ENCODE measurements around the gene TECPR1.

TECPR1 gene

DNA sequence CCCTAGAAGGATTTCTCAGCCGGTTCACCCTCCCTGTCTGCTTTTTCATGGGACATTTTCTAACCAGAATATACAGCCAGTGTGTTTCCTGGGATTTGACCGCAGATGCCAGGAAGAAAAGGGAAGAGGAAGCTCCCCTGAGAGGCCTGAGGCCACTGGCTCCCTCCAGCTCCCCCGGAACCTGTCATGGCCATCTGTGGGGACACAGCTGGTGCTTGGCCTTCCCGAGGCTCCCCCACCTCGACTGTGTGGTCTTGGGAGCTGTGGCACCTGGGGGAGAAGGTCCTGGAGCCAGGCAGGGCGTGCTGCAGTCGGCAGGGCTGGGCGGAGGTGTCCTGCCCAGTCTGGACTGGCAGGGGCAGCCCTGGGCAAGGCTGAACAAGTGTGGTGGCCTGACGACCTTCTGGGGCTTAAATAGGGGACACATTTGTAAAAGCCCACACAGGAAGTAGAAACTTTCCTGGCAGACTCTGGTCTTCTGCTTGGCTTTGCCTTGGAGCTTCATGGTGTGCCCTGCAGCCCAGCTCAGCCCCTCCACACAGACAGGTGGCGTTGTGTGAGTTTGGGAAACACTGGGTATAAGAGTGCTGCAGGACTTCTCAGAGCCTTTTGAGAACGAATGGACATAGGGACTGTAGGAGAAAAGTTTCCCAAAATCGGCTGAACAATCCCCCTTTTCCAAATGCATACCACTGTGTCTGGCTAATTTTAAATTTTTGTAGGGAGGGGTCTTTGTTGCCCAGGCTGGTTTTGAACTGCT is 36.2 kb upstream of the TECPR1 start:
- no peak overlapping the region for H3K4me3 ChIP-seq (ENCODE audit: low read depth, low read length)
- TF ChIP-seq, protein P1, sequence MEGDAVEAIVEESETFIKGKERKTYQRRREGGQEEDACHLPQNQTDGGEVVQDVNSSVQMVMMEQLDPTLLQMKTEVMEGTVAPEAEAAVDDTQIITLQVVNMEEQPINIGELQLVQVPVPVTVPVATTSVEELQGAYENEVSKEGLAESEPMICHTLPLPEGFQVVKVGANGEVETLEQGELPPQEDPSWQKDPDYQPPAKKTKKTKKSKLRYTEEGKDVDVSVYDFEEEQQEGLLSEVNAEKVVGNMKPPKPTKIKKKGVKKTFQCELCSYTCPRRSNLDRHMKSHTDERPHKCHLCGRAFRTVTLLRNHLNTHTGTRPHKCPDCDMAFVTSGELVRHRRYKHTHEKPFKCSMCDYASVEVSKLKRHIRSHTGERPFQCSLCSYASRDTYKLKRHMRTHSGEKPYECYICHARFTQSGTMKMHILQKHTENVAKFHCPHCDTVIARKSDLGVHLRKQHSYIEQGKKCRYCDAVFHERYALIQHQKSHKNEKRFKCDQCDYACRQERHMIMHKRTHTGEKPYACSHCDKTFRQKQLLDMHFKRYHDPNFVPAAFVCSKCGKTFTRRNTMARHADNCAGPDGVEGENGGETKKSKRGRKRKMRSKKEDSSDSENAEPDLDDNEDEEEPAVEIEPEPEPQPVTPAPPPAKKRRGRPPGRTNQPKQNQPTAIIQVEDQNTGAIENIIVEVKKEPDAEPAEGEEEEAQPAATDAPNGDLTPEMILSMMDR (IDR thresholded peaks at IDR 0.05; ENCODE audit: insufficient read depth, low read depth, low read length, missing control alignments): no peak
- no peak for DNase-seq (ENCODE audit: low read depth)

DNA sequence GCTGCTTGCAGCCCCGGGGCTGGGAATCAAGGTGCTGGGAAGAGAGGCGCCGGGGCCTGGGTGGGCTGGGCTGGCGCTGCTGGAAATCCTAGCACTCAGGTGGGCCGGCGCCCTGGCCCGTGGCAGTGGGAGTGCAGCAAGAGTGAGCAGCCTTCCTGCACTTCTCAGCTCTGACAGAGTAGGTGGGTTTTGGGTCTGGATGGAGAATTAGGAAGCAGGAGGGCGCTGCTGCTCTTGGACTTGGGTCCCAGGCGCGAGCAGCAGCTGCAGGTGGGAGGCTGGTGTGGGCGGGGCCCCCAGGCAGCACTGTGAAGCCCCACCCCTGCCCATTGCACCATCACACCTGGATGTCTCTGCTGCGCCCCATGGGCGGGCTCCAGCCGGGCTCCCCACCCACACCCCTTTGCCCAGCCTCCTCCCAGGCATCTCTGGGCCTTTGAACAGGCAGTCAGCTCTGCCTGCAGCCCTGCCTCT is 35.5 kb upstream of the TECPR1 start:
- no peak overlapping the region for H3K4me3 ChIP-seq (ENCODE audit: low read depth, low read length)
- DNase-seq (ENCODE audit: low read depth): no peak
- TF ChIP-seq, protein P1 (IDR thresholded peaks at IDR 0.05; ENCODE audit: insufficient read depth, low read depth, low read length, missing control alignments): no peak

DNA sequence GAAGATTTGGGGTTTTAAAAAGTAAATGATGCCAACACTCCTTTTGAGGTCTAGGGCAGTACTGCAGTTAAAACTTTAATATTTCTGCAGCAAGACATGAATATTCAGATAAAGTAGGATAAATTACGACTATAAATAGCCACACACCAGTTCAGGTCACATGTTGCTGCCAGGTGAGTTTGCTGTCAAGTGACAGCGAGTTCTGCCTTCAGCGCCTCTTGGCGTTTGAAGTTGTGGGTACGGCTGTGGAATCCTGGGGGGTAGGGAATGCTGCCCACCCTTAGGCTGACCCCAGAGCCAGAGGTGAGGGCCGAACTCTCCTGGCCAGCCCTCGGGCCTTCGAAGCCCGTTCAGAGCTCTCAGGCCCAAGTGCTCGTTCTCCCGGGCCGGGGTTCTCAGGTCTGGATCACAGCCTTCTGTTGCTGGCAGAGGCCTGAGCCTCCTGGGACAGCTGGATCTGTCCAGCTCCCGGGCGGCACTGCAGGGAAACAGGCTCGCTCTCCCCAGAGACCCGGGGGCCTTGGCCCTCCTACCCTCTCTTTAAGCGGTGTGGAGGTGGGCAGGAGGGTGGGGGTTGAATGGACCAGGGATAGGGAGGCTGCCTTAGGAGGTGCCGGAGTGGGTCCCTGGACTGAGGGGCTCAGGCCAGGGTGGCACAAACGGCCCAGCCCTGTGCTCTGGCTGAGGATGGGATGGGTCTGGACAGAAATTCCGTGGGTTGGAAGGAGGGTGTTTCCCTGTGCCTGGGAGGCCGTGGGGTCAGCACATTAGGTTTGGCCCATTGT is 34.9 kb upstream of the TECPR1 start:
- TF ChIP-seq, protein P1 (IDR thresholded peaks at IDR 0.05; ENCODE audit: insufficient read depth, low read depth, low read length, missing control alignments): no peak
- H3K4me3 ChIP-seq (ENCODE audit: low read depth, low read length): no peak overlapping the region
- no peak for DNase-seq (ENCODE audit: low read depth)

DNA sequence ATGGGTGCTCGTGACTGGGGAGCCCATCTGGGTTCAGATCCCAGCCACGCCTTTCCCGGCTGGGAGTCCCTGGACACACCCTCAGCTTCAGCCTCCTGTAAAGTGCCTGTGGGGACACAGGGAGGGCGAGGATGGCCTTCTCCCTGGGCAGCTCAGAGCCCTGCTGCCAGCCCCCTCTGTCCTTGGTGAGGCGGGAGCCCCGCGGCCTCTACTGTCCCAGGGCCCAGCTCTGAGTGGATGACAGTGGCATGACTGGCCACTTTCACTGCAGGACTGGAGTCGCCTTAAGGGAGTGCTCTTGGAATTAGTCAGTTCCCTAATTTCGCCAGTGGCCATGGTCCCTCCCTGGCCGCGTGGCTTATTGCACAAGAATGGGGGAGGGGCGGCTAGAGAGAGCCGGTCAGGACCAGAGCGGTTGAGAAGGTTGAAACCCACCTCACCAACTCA is 34.1 kb upstream of the TECPR1 start:
- TF ChIP-seq, protein P1 (IDR thresholded peaks at IDR 0.05; ENCODE audit: insufficient read depth, low read depth, low read length, missing control alignments): no peak
- DNase-seq (ENCODE audit: low read depth): no peak
- no peak overlapping the region for H3K4me3 ChIP-seq (ENCODE audit: low read depth, low read length)

DNA sequence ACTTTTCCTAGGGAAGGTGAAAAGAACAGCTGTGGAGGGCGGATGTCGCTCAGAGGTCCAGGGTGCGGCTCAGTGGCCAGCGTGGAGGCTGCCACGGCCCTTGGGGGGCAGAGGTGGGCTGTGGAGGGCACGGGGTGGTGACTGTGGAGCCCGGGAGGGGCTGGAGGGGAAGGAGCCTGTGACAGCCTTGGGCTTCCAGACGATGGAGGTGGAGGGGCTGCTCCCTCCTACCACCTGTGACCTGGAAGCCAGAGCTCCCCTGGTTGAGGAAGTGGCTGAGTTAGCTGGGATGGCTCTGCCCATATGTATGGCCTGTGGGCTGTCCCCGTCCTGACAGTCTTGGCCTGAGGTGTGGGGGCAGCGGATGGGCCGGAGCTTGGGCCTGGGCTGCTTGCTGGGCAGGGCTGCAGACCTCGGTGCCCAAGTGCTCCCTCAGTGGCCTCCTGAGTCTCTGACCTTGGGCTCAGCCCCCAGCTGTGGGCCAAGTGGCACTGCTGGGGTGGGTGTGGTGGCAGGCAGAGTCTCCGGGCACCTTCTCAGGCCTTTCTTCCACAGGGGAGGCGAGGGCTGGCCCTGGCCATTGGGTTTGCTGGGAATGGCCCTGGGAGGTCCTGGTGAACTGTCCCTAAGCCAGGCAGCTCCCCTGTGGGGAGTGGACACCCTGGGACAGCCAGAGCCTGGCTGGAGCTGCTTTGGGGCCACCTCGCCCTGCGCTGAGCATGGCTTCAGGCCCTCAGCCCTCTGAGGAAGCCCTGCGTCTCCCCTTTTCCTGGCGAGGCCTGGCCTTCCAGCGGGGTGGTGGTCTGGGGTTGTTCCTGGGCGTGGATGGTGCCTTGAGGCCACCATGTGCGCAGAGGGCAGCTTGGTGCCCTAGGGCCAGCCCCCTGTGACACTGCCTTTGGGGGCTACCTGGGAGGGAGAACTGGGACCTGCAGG is 33.4 kb upstream of the TECPR1 start:
- TF ChIP-seq, protein P1 (IDR thresholded peaks at IDR 0.05; ENCODE audit: insufficient read depth, low read depth, low read length, missing control alignments): no peak
- no peak for DNase-seq (ENCODE audit: low read depth)
- H3K4me3 ChIP-seq (ENCODE audit: low read depth, low read length): no peak overlapping the region

DNA sequence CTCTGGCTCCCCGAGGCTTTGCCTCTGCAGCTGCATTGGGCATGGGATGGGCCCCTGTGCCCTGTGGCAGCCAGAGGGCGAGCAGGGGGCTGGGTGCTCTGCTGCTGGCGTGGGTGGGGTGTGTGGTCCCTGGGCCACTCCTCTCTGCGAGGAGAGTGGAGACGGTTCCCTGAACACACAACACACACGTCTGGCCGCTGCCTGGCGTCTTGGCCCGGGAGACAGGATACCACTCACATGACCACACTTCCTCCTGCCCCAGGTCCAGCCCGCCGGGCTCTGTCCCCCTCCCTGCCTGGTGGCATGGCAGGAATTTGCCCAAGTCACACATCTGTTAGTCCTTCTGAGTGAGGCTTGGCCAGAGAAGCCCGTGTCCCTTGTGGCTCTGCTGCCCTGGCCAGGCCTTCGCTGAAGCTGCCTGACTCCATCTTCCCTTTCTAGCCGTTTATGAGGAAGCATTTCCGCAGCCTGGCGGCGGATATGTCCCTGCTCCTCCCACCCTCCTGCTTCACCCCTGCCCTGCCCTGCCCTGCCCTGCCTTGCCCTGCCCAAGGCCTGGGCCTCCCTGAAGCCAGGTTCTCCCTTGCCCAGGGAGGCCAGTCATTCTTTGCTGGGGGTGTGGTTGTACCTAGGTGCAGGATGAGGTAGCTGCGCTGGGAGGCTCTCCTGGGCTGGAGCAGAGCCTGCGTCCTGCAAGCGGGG is 32.5 kb upstream of the TECPR1 start:
- H3K4me3 ChIP-seq (ENCODE audit: low read depth, low read length): no peak overlapping the region
- TF ChIP-seq, protein P1 (IDR thresholded peaks at IDR 0.05; ENCODE audit: insufficient read depth, low read depth, low read length, missing control alignments): no peak
- DNase-seq (ENCODE audit: low read depth): no peak

All from GM12865 (cell line).